Renal pelvis (tissue), 4 donors: ENCODE results near the gene CTRB2. TPM values are rescaled to one million over a fixed set of nuclear protein-coding genes. Genes with fewer than 3 reads are reported as not detected.
"Not testable (repeated sequence)": the region's sequence is repeated elsewhere in the genome, so short reads cannot be mapped to it uniquely, and the experiment has no call there.

ENCODE experiments used
- DNase-seq: peaks from one replicate; pipeline ENCODE4 v3.0.0-alpha.2; 2013
- polyA plus RNA-seq, 3 donors: library from polyadenylated mRNA; unstranded; fragments of 120-200 nt; gene quantifications; one replicate each; pipeline ENCODE4 v1.2.1, GENCODE V29; 2013; ENCODE audit not compliant: insufficient read length in 3 of 3

CTRB2 gene
- polyA plus RNA-seq, 3 donors, result 0.07 to 0.10 TPM; not detected in 1

GRCh38 chr16:75205961-75206748 is 806 bp downstream of the CTRB2 start:
- DNase-seq, result not testable (repeated sequence)

- not testable (repeated sequence) for DNase-seq
Measured at GRCh38 chr16:75205438-75205837, 1.5 kb downstream of the CTRB2 start.

- not testable (repeated sequence) for DNase-seq
Measured at GRCh38 chr16:75204905-75205304, 2.1 kb downstream of the CTRB2 start.

- no peak for DNase-seq
Measured at GRCh38 chr16:75204410-75204758, 2.6 kb downstream of the CTRB2 start.

GRCh38 chr16:75203667-75204409 is 3.1 kb downstream of the CTRB2 start:
- no peak for DNase-seq

GRCh38 chr16:75203096-75203495 is 3.9 kb downstream of the CTRB2 start:
- no peak for DNase-seq

GRCh38 chr16:75202069-75202590 is 4.8 kb downstream of the CTRB2 start:
- no peak for DNase-seq

- no peak for DNase-seq
Measured at GRCh38 chr16:75198135-75198600, 8.8 kb downstream of the CTRB2 start.

GRCh38 chr16:75197522-75198134 is 9.3 kb downstream of the CTRB2 start:
- no peak for DNase-seq

- no peak for DNase-seq
Measured at GRCh38 chr16:75196836-75197235, 10.1 kb downstream of the CTRB2 start.

GRCh38 chr16:75195811-75196790 is 10.9 kb downstream of the CTRB2 start:
- DNase-seq, result no peak

GRCh38 chr16:75193730-75194444 is 13.1 kb downstream of the CTRB2 start:
- DNase-seq, result no peak

- DNase-seq, result no peak
Measured at GRCh38 chr16:75193265-75193650, 13.7 kb downstream of the CTRB2 start.

GRCh38 chr16:75192606-75193264 is 14.2 kb downstream of the CTRB2 start:
- no peak for DNase-seq

GRCh38 chr16:75189638-75190245 is 17.2 kb downstream of the CTRB2 start:
- DNase-seq, result no peak

GRCh38 chr16:75188832-75189477 is 18.0 kb downstream of the CTRB2 start:
- DNase-seq, result no peak

GRCh38 chr16:75181630-75182029 is 25.3 kb downstream of the CTRB2 start:
- no peak for DNase-seq

GRCh38 chr16:75179208-75179607 is 27.8 kb downstream of the CTRB2 start:
- no peak for DNase-seq

GRCh38 chr16:75176926-75177325 is 30.0 kb downstream of the CTRB2 start:
- DNase-seq, result no peak
